ENCODE measurements around the gene TGM2.

The TGM2 gene

DNA sequence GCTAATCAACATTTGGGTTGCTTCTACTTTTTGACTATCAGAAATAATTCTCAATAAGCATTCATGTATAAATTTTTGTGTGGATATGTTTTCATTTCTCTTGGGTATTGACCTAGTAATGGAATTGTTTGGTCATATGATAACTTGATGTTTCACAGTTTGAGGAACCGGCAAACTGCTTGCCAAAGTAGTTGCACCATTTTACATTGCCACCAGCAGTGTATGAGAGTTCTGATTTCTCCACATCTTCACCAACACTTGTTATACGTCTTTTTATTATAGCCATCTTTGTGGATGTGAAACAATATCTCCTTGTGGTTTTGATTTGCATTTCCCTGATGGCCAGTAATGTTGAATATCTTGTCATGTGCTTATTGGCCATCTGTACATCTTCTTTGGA, 42.6 kb upstream of the TGM2 start:
- Histone ChIP-seq H3K36me3 (ENCODE audit: control insufficient read depth, insufficient read depth, low read length) (no peaks in the 10 kb centered on the region), H3K4me1 (ENCODE audit: control insufficient read depth, insufficient read depth, low read length) (no peaks in the 10 kb centered on the region), H3K9ac (ENCODE audit: low read depth, low read length) (no peak overlapping the region), H3K4me3 (ENCODE audit: low read depth, low read length) (no peak overlapping the region), H3K9me3 (ENCODE audit: control insufficient read depth, insufficient read depth, low read length) (no peaks in the 10 kb centered on the region), H3K27me3 (ENCODE audit: control insufficient read depth, insufficient read depth, low read length) (no peaks in the 10 kb centered on the region)

DNA sequence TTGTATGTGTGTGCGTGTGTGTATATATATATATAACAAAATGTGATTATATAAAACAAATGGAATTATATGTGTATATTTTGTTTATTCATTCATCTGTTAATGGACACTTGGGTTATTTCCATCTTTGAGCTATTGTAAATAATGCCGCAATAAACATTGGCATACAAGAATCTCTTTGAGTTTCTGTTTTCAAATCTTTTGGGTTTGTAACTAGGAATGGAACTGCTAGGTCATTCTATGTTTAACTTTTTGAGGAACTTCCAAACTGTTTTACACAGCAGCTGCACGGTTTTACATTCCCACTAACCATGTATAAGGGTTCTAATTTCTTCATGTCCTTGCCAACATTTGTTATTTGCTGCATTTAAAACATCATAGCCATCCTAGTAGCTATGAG, 39.9 kb upstream of the TGM2 start:
- Histone ChIP-seq H3K9ac (ENCODE audit: low read depth, low read length) (no peak overlapping the region), H3K4me3 (ENCODE audit: low read depth, low read length) (no peak overlapping the region), H3K27me3 (ENCODE audit: control insufficient read depth, insufficient read depth, low read length) (no peaks in the 10 kb centered on the region), H3K9me3 (ENCODE audit: control insufficient read depth, insufficient read depth, low read length) (no peaks in the 10 kb centered on the region), H3K4me1 (ENCODE audit: control insufficient read depth, insufficient read depth, low read length) (no peaks in the 10 kb centered on the region), H3K36me3 (ENCODE audit: control insufficient read depth, insufficient read depth, low read length) (no peaks in the 10 kb centered on the region)

DNA sequence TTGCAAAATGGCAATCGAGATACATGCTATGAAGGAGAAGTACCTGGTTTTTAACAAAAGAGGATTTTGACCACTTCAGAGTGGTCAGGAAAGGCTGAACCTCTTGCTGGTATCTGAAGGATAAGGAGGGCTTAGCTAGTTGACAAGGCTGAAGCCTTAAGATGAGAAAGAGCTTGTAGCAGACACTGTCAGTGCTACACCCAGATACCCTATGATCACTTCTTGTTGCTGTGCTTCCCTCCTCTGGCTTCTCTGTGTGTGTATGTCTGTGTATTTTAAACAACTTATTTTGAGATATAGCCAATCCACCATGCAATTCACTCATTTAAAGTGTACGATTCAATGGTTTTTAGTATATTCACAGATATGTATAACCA, 38.9 kb upstream of the TGM2 start:
- H3K4me1 ChIP-seq (ENCODE audit: control insufficient read depth, insufficient read depth, low read length), result no peaks in the 10 kb centered on the region
- H3K4me3 ChIP-seq (ENCODE audit: low read depth, low read length), result no peak overlapping the region
- H3K27me3 ChIP-seq (ENCODE audit: control insufficient read depth, insufficient read depth, low read length), result no peaks in the 10 kb centered on the region
- H3K9ac ChIP-seq (ENCODE audit: low read depth, low read length), result no peak overlapping the region
- no peaks in the 10 kb centered on the region for H3K36me3 ChIP-seq (ENCODE audit: control insufficient read depth, insufficient read depth, low read length)
- H3K9me3 ChIP-seq (ENCODE audit: control insufficient read depth, insufficient read depth, low read length), result no peaks in the 10 kb centered on the region

DNA sequence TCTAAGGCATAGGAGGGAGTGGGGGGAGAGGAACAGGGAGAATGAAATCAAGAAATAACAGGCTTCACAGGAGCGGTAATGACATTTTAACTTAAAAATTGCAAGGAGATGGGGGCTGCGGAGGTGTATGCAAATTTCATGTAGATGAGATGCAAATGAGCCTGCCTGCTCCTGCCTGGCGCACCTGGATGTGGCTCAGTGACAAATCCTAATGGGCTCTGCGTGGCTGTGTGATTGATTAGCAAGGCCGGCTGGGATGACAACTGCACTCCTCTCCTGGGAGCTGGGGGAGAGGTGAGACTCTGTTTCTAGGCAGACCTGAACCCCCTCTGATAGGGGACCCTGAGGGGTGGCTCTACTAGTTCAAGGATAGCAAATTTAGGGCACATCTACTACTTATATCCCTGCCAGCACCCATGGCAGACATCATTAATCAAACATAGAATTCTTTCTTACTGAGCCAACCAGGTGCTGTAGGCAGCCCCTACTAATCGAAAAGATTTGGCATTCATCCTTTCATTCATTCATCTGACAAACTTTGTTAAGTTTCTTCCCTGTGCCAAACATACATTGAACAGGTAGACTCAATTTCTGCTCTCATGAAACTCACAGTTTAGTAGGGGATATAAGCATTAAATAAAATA, 38.4 kb upstream of the TGM2 start:
- H3K9me3 ChIP-seq (ENCODE audit: control insufficient read depth, insufficient read depth, low read length), result no peaks in the 10 kb centered on the region
- no peaks in the 10 kb centered on the region for H3K36me3 ChIP-seq (ENCODE audit: control insufficient read depth, insufficient read depth, low read length)
- H3K4me3 ChIP-seq (ENCODE audit: low read depth, low read length), result no peak overlapping the region
- no peaks in the 10 kb centered on the region for H3K4me1 ChIP-seq (ENCODE audit: control insufficient read depth, insufficient read depth, low read length)
- no peak overlapping the region for H3K9ac ChIP-seq (ENCODE audit: low read depth, low read length)
- no peaks in the 10 kb centered on the region for H3K27me3 ChIP-seq (ENCODE audit: control insufficient read depth, insufficient read depth, low read length)

GRCh38 chr20:38202982-38203293, 37.9 kb upstream of the TGM2 start:
- Histone ChIP-seq H3K4me1 (ENCODE audit: control insufficient read depth, insufficient read depth, low read length) (no peaks in the 10 kb centered on the region), H3K4me3 (ENCODE audit: low read depth, low read length) (no peak overlapping the region), H3K27me3 (ENCODE audit: control insufficient read depth, insufficient read depth, low read length) (no peaks in the 10 kb centered on the region), H3K9me3 (ENCODE audit: control insufficient read depth, insufficient read depth, low read length) (no peaks in the 10 kb centered on the region), H3K9ac (ENCODE audit: low read depth, low read length) (no peak overlapping the region), H3K36me3 (ENCODE audit: control insufficient read depth, insufficient read depth, low read length) (no peaks in the 10 kb centered on the region)

DNA sequence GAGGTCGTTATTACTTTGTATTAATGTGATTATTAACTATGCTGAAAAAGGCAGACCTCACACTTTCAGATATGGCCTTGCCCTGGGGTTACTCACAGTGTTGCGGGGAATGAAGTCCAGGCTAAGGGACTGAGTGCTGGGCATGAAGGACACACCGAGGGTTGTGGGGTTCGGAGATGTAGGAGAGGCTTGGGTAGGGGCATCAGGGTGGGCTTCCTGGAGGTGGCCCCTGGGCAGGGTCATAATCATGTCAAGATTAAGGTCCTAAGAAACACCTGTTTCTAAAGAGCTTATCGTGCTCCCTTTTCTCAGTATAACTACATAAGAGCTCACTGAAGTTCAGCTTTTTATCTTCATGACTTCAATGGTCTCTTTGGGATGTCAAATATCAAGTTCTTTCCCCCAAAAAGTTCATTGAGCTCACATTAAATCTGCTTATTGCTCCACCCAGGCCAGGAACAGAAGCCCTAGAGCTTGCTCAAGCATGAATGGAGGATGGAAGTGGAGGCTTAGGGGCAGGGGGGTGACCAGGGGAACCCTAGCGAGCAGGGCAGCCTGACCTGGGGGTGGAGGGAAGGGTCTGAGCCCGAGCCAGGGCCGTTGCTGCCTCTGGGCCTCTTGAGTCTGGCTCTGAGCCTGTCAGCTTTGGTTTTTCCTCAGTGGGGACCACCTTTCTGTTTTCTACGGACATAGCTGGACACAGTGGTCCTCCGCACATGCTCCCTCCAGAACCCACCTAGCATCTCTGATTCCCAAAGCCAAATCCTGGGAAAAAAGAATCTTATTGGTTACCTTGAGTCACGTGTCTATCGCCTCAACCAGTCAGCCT, 37.3 kb upstream of the TGM2 start:
- H3K27me3 ChIP-seq (ENCODE audit: control insufficient read depth, insufficient read depth, low read length), result no peaks in the 10 kb centered on the region
- H3K9me3 ChIP-seq (ENCODE audit: control insufficient read depth, insufficient read depth, low read length), result no peaks in the 10 kb centered on the region
- H3K4me3 ChIP-seq (ENCODE audit: low read depth, low read length), result no peak overlapping the region
- H3K4me1 ChIP-seq (ENCODE audit: control insufficient read depth, insufficient read depth, low read length), result no peaks in the 10 kb centered on the region
- H3K36me3 ChIP-seq (ENCODE audit: control insufficient read depth, insufficient read depth, low read length), result no peaks in the 10 kb centered on the region
- no peak overlapping the region for H3K9ac ChIP-seq (ENCODE audit: low read depth, low read length)

GRCh38 chr20:38201356-38201755, 36.3 kb upstream of the TGM2 start:
- Histone ChIP-seq H3K9ac (ENCODE audit: low read depth, low read length) (no peak overlapping the region), H3K27me3 (ENCODE audit: control insufficient read depth, insufficient read depth, low read length) (no peaks in the 10 kb centered on the region), H3K4me3 (ENCODE audit: low read depth, low read length) (no peak overlapping the region), H3K9me3 (ENCODE audit: control insufficient read depth, insufficient read depth, low read length) (no peaks in the 10 kb centered on the region), H3K36me3 (ENCODE audit: control insufficient read depth, insufficient read depth, low read length) (no peaks in the 10 kb centered on the region), H3K4me1 (ENCODE audit: control insufficient read depth, insufficient read depth, low read length) (no peaks in the 10 kb centered on the region)

DNA sequence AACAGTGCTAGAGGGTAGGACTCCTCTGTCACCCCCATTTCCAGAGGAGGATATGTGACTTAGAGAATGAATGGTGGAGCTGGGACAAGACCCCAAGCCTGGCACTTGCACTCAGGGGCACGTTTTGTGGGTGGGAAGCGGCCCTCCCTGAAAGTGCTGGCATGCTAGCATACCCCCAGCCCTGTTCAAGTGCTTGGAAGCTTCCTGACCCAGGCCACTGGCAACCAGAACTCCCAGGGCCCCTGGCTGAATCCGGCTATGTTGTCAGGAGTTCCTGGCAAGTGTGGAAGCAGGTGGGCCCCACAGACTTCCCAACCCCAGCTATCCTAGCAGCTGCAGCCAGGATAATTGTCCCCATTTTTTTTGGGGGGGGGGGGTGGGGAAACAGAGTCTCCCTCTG, 35.6 kb upstream of the TGM2 start:
- H3K9ac ChIP-seq (ENCODE audit: low read depth, low read length), result no peak overlapping the region
- H3K4me1 ChIP-seq (ENCODE audit: control insufficient read depth, insufficient read depth, low read length), result no peaks in the 10 kb centered on the region

DNA sequence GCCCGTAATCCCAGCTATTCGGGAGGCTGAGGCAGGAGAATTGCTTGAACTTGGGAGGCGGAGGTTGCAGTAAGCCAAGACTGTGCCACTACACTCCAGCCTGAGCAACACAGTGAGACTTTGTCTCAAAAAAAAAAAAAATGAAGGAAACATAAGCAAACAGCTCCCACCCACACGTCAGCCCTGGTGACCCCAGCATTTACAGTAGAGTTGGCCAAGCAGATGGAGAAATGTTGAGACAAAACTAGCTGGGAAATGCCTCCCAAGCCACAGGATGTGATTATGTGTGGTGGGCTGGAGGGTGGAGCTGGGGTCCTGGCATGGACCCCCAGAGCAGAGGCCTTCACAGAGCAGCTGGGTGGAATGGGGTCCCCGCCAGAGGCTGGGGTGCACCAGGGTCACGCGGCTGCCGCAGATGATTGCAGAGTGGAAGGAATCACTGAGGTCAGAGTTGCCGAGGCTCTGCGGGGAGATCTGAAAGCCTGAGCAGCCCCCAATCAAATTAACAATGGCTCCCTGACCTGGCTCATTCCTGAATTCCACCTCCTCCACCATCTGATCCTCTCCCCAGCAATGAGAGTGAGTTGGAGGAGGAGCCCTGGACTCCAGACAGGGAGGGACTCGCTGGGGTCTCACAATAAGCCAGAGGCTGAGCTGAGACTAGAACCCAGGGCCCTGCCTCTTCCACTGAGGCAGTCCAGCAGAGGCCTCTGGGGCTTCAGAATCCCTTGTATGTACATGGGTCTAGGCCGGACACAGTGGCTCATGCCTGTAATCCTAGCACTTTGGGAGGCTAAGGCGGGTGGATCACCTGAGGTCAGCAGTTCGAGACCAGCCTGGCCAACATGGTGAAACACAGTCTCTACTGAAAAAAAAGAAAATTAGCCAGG, 34.7 kb upstream of the TGM2 start:
- Histone ChIP-seq H3K9ac (ENCODE audit: low read depth, low read length) (no peak overlapping the region), H3K4me3 (ENCODE audit: low read depth, low read length) (no peak overlapping the region), H3K27me3 (ENCODE audit: control insufficient read depth, insufficient read depth, low read length) (no peaks in the 10 kb centered on the region), H3K9me3 (ENCODE audit: control insufficient read depth, insufficient read depth, low read length) (no peaks in the 10 kb centered on the region), H3K36me3 (ENCODE audit: control insufficient read depth, insufficient read depth, low read length) (no peaks in the 10 kb centered on the region), H3K4me1 (ENCODE audit: control insufficient read depth, insufficient read depth, low read length) (no peaks in the 10 kb centered on the region)

More for the DNA sequence above, 35.6 kb upstream of the TGM2 start:
- no peaks in the 10 kb centered on the region for H3K36me3 ChIP-seq (ENCODE audit: control insufficient read depth, insufficient read depth, low read length)
- H3K9me3 ChIP-seq (ENCODE audit: control insufficient read depth, insufficient read depth, low read length), result no peaks in the 10 kb centered on the region
- H3K27me3 ChIP-seq (ENCODE audit: control insufficient read depth, insufficient read depth, low read length), result no peaks in the 10 kb centered on the region
- H3K4me3 ChIP-seq (ENCODE audit: low read depth, low read length), result no peak overlapping the region

DNA sequence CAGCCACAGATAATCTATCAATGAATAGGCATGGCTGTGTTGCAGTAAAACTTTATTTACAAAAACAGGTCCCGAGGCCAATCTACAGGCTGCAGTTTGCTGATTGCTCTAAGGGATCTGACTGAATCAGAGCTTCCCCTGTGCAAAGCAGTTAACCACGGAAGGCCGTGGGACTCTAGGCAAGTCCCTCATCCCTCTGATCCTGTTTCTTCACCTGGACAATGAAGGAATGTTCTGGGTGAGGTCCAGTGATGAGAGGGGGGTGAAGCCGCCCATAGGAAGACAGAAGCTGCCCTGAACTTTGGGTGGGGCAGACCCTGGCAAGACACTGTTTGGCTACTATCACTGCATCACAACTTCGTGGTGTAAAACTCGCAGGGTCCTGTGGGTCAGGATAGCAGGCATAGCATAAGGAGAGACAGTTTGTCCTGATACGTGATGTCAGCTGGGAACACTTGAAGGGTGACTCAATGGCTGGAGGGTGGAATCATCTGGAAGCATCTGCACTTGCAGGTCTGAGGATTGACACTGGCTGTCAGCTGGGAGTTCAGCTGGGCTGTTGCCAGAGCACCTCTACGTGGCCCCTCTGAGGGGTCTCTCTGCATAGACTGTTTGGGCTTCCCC, 33.3 kb upstream of the TGM2 start:
- no peaks in the 10 kb centered on the region for H3K9me3 ChIP-seq (ENCODE audit: control insufficient read depth, insufficient read depth, low read length)
- H3K4me1 ChIP-seq (ENCODE audit: control insufficient read depth, insufficient read depth, low read length), result no peaks in the 10 kb centered on the region
- H3K27me3 ChIP-seq (ENCODE audit: control insufficient read depth, insufficient read depth, low read length), result no peaks in the 10 kb centered on the region
- no peaks in the 10 kb centered on the region for H3K36me3 ChIP-seq (ENCODE audit: control insufficient read depth, insufficient read depth, low read length)
- H3K9ac ChIP-seq (ENCODE audit: low read depth, low read length), result no peak overlapping the region
- H3K4me3 ChIP-seq (ENCODE audit: low read depth, low read length), result no peak overlapping the region

- no peaks in the 10 kb centered on the region for H3K4me1 ChIP-seq (ENCODE audit: control insufficient read depth, insufficient read depth, low read length)
- H3K4me3 ChIP-seq (ENCODE audit: low read depth, low read length), result no peak overlapping the region
- H3K9ac ChIP-seq (ENCODE audit: low read depth, low read length), result no peak overlapping the region
- no peaks in the 10 kb centered on the region for H3K27me3 ChIP-seq (ENCODE audit: control insufficient read depth, insufficient read depth, low read length)
- no peaks in the 10 kb centered on the region for H3K9me3 ChIP-seq (ENCODE audit: control insufficient read depth, insufficient read depth, low read length)
- H3K36me3 ChIP-seq (ENCODE audit: control insufficient read depth, insufficient read depth, low read length), result no peaks in the 10 kb centered on the region
These were observed 32.5 kb upstream of the TGM2 start for GRCh38 chr20:38197619-38198018.
